Stimulated activated CD4-positive, alpha-beta T cell treated with anti-CD3 and anti-CD28 coated beads, Interleukin-15, amount 100 ng/mL, for 24 hours (primary cell): ENCODE measurements around the gene PTPN6.

Experiments used
- DNase-seq: peaks from one replicate; pipeline ENCODE4 v3.0.0-alpha.2; 2020

Gene PTPN6

GRCh38 chr12:6957151-6957701 is 6.1 kb downstream of the PTPN6 start:
- no peak for DNase-seq

GRCh38 chr12:6957741-6958608 is 6.8 kb downstream of the PTPN6 start:
- DNase-seq: peak; percentile 42

GRCh38 chr12:6958609-6959057 is 7.5 kb downstream of the PTPN6 start:
- DNase-seq: peak; percentile 43

- peak; percentile 75 for DNase-seq
Measured at GRCh38 chr12:6959058-6959804, 8.1 kb downstream of the PTPN6 start.

GRCh38 chr12:6959805-6960592 is 8.8 kb downstream of the PTPN6 start:
- no peak for DNase-seq

- peak; percentile 42 for DNase-seq
Measured at GRCh38 chr12:6960593-6961277, 9.6 kb downstream of the PTPN6 start.

GRCh38 chr12:6961278-6961694 is 10.1 kb downstream of the PTPN6 start:
- peak; percentile 97 for DNase-seq

GRCh38 chr12:6961695-6962284 is 10.6 kb downstream of the PTPN6 start:
- peak; percentile 78 for DNase-seq

GRCh38 chr12:6962285-6963015 is 11.3 kb downstream of the PTPN6 start:
- DNase-seq: peak; percentile 32

- peak; percentile 41 for DNase-seq
Measured at GRCh38 chr12:6963016-6963731, 12.0 kb downstream of the PTPN6 start.

- peak; percentile 37 for DNase-seq
Measured at GRCh38 chr12:6963791-6964413, 12.7 kb downstream of the PTPN6 start.

- DNase-seq: no peak
Measured at GRCh38 chr12:6964605-6965025, 13.5 kb downstream of the PTPN6 start.

GRCh38 chr12:6965026-6965661 is 14.0 kb downstream of the PTPN6 start:
- peak; percentile 92 for DNase-seq

GRCh38 chr12:6965714-6966113 is 14.6 kb downstream of the PTPN6 start:
- peak; percentile 8 for DNase-seq

- no peak for DNase-seq
Measured at GRCh38 chr12:6966351-6966750, 15.2 kb downstream of the PTPN6 start.

- no peak for DNase-seq
Measured at GRCh38 chr12:6967651-6968100, 16.5 kb downstream of the PTPN6 start.

- no peak for DNase-seq
Measured at GRCh38 chr12:6968426-6968825, 17.3 kb downstream of the PTPN6 start.

- DNase-seq: no peak
Measured at GRCh38 chr12:6970096-6970527, 19.0 kb downstream of the PTPN6 start.

GRCh38 chr12:6974180-6974579 is 23.0 kb downstream of the PTPN6 start:
- no peak for DNase-seq
